ENCODE data around the gene OTUB2.

GRCh38 chr14:94001016-94001415 is 25.1 kb upstream of the OTUB2 start:
- TF ChIP-seq CTCF (IDR thresholded peaks at IDR 0.05) (no peak), POLR2A (IDR thresholded peaks at IDR 0.05) (no peak)

Measured in esophagus squamous epithelium (tissue), 4 donors.